ENCODE data around the gene RNU6-9. TPM values are rescaled to one million over a fixed set of nuclear protein-coding genes. Genes with fewer than 3 reads are reported as not detected.

RNU6-9 gene
- total RNA-seq, 1 experiment from 2014 or later, result not detected

DNA sequence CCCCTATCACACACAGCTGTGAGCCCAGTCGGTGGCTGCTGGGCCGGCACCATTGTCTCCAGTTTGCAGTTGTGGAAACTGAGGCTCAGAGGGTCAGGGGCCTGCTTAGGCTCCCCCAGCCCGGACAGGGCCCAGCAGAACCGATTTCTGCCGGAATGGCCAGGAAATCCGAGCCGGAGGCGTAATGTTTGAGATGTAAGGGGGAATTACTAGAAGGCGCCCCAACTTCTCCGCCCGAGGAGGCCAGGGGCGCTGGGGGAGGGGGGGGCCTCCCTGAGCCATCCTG lies 24.8 kb downstream of the RNU6-9 start:
- DNase-seq (ENCODE audit: low read depth), result no peak

DNA sequence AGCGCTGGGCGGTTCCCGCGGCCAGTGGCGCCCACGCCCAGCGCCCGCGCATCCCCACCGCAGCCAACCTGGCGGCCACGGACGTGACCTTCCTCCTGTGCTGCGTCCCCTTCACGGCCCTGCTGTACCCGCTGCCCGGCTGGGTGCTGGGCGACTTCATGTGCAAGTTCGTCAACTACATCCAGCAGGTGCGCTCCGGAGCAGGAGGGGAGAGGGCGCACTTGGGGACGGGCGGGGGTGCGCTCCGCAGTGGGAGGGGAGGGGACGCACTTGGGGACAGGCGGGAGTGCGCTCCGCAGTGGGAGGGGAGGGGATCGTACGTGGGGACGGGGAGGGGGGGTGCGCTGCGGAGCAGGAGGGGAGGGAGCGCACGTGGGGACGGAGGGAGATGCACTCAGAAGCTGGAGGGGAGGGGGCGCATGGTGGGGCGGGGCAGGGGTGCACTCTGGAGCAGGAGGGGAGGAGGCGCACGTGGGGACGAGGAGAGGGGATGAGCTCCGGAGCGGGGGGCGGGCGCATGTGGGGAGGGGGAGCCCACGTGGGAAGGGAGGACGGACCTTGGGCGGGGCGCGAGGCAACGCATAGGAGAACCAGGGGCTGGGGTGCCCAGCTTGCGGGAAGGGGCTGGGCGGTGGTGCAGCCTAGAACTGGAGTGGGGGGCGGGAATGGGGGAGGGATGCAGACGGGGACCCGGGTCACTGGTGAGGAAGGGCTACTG lies 25.4 kb downstream of the RNU6-9 start:
- no peak for DNase-seq (ENCODE audit: low read depth)

DNA sequence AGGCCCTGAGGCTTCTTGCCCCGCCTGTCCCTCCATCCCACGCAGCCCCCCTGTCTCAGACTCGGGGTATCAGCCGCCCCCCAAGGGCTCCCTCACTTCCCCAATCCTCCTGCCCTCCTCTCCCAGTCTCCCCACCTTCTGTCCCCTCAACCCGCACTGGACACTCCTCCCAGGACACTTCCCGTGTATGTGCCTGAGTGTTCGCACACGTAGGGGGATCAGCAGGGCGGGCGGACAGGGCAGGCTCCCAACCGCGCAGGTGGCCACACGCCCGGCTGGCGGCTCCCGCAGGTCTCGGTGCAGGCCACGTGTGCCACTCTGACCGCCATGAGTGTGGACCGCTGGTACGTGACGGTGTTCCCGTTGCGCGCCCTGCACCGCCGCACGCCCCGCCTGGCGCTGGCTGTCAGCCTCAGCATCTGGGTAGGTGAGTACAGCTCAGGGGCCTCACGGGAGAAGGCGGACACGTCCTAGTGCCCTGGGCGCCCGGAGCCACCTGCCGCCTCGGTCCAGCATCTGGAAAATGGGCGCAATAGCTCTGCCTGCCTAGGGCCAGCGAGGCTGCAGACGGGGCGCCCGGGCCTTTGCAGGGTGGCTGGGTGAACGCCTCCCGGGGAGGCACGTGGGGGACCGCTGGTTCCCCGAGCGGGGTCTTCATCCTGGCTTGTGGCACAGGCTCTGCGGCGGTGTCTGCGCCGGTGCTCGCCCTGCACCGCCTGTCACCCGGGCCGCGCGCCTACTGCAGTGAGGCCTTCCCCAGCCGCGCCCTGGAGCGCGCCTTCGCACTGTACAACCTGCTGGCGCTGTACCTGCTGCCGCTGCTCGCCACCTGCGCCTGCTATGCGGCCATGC lies 26.1 kb downstream of the RNU6-9 start:
- no peak for DNase-seq (ENCODE audit: low read depth)

- DNase-seq (ENCODE audit: low read depth), result no peak
These were observed 27.0 kb downstream of the RNU6-9 start for GRCh38 chr19:920051-920864.

DNA sequence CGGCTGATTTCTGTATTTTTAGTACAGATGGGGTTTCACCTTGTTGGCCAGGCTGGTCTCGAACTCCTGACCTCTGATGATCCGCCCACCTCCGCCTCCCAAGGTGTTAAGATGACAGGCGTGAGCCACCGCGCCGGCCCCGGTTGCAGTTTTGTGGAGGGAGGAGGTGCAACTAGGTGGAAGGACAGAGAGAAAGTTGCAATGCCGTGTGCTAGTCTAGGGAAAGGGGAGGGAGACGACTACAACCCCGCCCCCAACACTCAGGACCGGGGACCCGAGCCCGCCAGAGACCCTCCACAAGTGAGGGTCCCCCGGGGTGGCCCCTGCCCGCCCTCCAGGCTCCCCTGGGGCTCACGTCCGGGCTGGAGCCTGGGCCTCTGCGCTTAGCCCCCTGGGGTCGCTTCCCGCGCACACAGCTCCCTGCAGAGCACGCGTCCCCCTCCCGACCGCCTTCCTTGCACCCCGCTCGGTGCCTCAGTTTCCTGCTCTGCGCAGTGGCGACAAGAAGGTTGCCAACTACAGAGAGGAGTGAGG lies 31.3 kb downstream of the RNU6-9 start:
- DNase-seq (ENCODE audit: low read depth), result no peak

- no peak for DNase-seq (ENCODE audit: low read depth)
These were observed 31.8 kb downstream of the RNU6-9 start for GRCh38 chr19:925087-925525.

DNA sequence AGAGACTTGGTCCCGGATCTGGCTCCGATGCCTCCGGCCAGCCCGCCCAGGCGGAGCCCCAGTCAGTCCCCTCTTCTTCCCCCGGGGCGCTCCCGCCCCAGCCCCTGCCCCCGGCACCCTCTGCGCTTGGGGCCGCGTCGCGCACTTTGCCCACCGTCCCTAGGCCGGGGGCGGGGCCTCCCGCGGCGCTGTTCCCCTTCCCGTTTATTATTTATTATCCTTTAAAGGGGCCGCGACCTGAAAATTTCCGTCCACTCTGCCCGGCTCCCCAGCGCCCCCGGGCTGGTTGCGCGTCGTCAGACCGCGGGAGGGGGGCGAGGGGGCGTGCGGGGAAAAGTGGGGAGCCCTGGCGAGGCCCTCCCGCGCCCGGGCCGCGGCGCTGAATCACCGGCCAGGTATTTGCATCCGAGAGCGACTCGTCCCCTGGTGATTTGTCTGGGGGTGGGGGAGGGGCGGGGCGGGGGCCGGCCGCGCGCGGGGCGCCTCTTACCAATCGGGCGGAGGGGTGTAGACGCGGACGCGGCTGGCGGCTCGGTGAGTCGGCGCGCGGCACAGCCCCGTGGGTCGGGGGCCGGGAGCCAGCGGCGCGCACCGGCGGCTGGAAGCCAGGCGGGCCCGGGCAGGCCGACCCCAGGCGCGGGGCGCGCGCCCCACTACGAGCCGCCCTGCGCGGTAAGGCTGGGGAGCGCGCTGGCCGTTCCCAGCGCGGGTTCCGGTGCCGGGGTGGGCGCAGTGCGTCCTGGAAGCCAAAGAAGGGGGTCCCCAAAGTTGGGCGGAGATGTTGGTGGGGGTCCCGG lies 32.4 kb downstream of the RNU6-9 start, which contains the start of gene ARID3A:
Gene ARID3A (plus strand): TSS at position 510 of the 797 bp plus-strand sequence. CDS start 3,494 bp downstream, outside the sequence.
- DNase-seq (ENCODE audit: low read depth), result peak; percentile 78

DNA sequence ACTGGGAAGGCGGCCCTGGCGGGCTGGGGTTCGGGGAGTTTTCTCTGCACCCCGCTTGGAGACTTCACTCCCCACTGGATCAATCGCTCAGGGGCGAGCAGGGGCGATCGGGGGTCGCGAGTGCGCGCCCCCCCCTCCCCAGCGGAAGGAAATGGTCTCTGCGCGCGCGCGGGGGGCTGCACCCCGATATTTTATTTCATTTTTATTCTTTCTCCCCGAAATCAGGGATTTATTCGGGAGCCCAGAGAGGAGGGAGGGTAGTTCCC lies 33.0 kb downstream of the RNU6-9 start:
- DNase-seq (ENCODE audit: low read depth), result no peak

DNA sequence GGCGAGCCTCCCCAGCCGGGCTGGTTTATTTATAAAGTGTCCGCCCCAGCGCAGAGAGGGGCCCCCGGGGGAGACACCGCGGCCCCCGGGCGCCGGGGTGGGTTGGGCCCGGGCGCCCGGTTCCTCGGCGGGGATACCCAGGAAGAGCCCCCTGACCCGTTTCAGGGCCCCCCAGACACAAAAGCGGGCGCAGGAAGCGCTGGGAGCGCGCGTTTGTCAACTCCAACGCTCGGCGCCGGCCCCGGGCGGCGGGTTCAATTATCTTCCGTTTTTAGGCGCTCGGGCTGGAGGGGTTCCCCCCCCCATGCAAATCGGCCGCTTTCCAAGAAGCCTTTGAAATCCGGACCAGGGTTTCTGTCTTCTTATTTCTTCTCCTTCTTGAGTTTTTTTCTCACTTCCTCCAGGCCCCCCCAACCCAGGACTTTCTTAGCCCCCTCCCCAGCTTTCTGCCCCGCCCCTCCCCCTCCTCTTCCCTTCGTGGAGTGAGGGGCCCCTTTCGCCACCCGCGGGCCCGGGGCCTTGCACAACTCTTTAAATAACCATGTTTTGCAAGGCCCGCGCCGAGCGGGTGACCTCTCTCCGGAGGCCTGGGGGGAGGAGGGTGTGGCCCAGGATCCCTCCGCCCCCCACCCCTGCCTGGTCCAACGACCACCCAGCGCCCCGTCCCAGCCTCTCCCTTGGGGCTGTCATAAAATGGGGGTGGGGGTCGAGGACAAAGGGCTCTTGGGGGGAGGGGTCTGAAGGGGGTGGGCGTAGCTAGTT lies 33.5 kb downstream of the RNU6-9 start:
- peak; percentile 62 for DNase-seq (ENCODE audit: low read depth)

GRCh38 chr19:927351-927779 lies 34.1 kb downstream of the RNU6-9 start:
- no peak for DNase-seq (ENCODE audit: low read depth)

GRCh38 chr19:927780-928401 lies 34.6 kb downstream of the RNU6-9 start:
- no peak for DNase-seq (ENCODE audit: low read depth)

DNA sequence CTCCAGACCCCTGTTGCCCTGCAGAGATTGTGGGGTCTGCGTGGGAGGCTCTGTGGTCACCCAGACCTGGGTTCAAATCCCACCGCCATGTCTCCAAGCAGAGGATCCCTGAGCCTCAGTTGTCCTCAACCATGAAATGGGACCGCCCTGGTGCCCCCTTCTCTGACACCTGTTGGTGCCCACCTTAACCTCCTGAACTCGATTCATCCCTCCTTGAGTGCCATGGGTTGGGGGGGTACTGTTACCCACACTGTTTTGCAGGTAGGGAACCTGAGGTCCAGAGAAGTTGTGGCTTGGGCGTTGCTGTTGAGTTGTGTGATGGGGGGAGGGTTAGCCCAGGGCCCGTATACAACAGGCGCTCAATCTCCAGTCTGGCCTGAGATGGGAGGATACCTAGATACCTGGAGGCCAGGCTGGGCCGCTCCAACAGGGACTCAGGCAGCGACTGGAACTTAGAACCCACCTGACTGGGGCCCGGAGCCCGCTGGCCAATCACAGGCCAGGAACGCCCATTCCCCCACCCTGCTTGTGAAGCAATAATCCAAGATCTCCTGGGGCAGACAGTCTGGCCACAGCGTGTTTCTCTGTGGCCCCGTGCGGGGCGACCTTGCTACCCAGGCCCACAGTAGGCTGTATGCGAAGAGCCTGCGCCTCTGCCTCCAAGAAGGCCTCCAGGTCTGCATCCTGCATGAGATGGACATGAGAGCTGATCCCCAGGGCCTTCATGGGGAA lies 35.4 kb downstream of the RNU6-9 start:
- DNase-seq (ENCODE audit: low read depth), result no peak

DNA sequence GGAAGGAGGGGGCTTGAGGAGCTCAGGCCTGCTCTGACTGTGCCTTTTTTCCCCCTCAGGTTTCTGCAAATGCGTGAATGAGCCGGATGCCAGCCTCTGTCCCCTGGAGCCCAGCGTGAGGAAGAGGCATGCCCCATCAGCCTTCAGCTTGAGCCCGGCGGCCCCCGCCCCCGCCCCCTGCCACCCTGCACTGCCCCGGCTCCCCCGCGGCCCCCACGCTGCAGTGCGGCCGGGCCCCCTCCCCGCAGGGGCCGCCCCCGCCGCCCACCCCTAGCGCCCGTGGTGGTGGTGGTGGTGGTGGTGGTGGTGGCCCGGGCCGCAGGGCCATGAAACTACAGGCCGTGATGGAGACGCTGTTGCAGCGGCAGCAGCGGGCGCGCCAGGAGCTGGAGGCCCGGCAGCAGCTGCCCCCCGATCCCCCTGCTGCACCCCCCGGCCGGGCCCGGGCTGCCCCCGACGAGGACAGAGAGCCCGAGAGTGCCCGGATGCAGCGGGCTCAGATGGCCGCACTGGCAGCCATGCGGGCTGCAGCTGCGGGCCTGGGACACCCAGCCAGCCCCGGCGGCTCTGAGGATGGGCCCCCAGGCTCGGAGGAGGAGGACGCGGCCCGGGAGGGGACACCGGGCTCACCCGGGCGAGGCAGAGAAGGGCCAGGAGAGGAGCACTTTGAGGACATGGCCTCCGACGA lies 36.1 kb downstream of the RNU6-9 start:
- DNase-seq (ENCODE audit: low read depth), result no peak

DNA sequence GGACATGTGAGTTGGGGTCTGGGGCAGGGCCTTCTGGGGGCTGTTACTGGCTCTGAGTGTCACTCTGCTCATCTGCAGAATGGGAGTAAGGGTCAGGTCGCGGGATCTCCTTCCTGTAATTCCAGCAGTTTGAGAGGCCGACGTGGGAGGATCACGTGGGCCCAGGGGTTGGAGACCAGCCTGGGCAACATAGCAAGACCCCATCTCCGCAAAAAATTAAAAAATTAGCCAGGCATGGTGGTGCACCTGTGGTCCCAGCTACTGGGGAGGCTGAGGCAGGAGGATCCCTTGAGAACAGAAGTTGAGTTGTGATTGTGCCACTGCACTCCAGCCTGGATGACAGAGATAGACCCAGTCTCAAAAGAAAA lies 36.6 kb downstream of the RNU6-9 start:
- DNase-seq (ENCODE audit: low read depth), result no peak

GRCh38 chr19:931860-932647 lies 38.8 kb downstream of the RNU6-9 start:
- no peak for DNase-seq (ENCODE audit: low read depth)

GRCh38 chr19:932648-933552 lies 39.6 kb downstream of the RNU6-9 start:
- peak; percentile 89 for DNase-seq (ENCODE audit: low read depth)

GRCh38 chr19:933553-933882 lies 40.2 kb downstream of the RNU6-9 start:
- no peak for DNase-seq (ENCODE audit: low read depth)

Measured in M059J (cell line).